ENCODE results near the gene ELMOD3.

ELMOD3 gene

DNA sequence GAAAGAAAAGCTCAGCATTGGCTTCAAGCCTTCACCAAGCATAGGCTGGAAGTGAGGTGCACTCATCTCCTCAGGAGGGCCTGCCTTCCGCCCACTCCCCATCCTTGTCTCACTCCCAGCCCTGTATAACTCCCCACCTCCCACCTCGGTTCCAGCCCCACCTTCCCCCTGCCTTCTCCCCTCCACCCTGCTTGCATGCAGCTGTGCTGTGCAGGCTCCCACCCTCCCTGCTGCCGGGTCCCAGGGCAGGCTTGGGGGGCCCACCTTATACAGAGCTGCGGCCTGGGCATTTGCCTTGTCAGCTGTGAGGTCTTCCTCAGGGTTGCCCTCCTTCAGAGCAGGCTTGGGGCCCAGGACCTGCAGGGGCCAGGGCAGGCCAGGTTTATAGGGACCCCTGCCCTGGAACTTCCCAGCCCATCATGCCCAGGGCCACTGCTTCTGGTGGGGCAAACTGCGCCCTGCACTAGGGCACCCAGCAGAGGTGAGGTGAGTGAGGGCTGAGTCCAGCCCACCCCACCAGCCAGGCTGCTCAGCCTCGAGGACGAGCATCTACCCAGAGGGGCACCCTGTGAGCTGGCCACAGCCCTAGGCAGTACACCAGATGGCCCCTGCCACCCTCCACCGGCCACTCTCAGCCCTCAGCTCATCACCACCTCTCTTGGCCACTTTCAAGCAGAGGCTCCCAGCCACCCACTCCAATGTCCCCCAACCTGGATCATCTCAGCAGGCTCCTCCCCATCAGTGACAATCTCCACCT, 44.0 kb downstream of the ELMOD3 start:
- H3K79me2 ChIP-seq (ENCODE audit: insufficient read depth, low read length) = peaks cover 22% of the 10 kb centered on the region
- TF ChIP-seq, protein P1, sequence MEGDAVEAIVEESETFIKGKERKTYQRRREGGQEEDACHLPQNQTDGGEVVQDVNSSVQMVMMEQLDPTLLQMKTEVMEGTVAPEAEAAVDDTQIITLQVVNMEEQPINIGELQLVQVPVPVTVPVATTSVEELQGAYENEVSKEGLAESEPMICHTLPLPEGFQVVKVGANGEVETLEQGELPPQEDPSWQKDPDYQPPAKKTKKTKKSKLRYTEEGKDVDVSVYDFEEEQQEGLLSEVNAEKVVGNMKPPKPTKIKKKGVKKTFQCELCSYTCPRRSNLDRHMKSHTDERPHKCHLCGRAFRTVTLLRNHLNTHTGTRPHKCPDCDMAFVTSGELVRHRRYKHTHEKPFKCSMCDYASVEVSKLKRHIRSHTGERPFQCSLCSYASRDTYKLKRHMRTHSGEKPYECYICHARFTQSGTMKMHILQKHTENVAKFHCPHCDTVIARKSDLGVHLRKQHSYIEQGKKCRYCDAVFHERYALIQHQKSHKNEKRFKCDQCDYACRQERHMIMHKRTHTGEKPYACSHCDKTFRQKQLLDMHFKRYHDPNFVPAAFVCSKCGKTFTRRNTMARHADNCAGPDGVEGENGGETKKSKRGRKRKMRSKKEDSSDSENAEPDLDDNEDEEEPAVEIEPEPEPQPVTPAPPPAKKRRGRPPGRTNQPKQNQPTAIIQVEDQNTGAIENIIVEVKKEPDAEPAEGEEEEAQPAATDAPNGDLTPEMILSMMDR (conservative IDR thresholded peaks at IDR 0.05; ENCODE audit: low read length) = no peak
- no peak for TF ChIP-seq EZH2phosphoT487 (IDR thresholded peaks at IDR 0.05; ENCODE audit: borderline replicate concordance)
- no peaks in the 10 kb centered on the region for H3K9me2 ChIP-seq (replicated peaks; ENCODE audit: low read depth, low read length)
- no peaks in the 10 kb centered on the region for H3F3A ChIP-seq (ENCODE audit: low read depth)
- peaks cover 66% of the 10 kb centered on the region; the same call in 1 of the 2 replicates for H3K36me3 ChIP-seq (ENCODE audit: insufficient read depth, low read length)
- H4K20me1 ChIP-seq (ENCODE audit: insufficient read depth, low read length, poor library complexity, severe bottlenecking) = no peaks in the 10 kb centered on the region
- no peak overlapping the region for H3K4me2 ChIP-seq (ENCODE audit: low read depth, low read length, poor library complexity, severe bottlenecking)
- H3K4me3 ChIP-seq (ENCODE audit: low read length, poor library complexity, severe bottlenecking) = no peak overlapping the region
- no peak overlapping the region for H2AFZ ChIP-seq (ENCODE audit: low read length)
- H3K9ac ChIP-seq (ENCODE audit: low read depth, low read length, poor library complexity, severe bottlenecking) = no peak overlapping the region
- peaks cover 5% of the 10 kb centered on the region for H3K4me1 ChIP-seq (ENCODE audit: insufficient read depth, low read length, poor library complexity, severe bottlenecking)
- H3K9me3 ChIP-seq (ENCODE audit: insufficient read depth, low read depth, low read length) = no peaks in the 10 kb centered on the region
- H3K27me3 ChIP-seq (ENCODE audit: insufficient read depth, low read length, poor library complexity, severe bottlenecking) = no peaks in the 10 kb centered on the region

DNA sequence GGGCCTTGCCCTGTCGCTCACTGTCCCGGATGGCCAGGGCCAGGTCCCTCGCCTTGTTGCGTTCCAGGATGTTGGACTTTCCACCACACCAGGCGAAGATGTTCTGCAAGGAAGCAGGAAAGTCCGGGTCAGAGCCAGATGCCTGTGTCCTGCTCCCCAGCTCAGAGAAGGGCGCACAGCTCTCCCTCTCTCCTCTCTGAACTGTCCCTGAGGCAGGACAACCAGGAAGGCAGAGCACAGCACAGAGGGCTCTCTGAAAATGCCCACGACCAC, 44.5 kb downstream of the ELMOD3 start:
- H3K9me3 ChIP-seq (ENCODE audit: insufficient read depth, low read depth, low read length) = no peaks in the 10 kb centered on the region
- no peak overlapping the region for H3K4me3 ChIP-seq (ENCODE audit: low read length, poor library complexity, severe bottlenecking)
- H3K4me1 ChIP-seq (ENCODE audit: insufficient read depth, low read length, poor library complexity, severe bottlenecking) = peaks cover 5% of the 10 kb centered on the region
- peaks cover 64% of the 10 kb centered on the region; the same call in 1 of the 2 replicates for H3K36me3 ChIP-seq (ENCODE audit: insufficient read depth, low read length)
- H2AFZ ChIP-seq (ENCODE audit: low read length) = no peak overlapping the region
- H3F3A ChIP-seq (ENCODE audit: low read depth) = no peaks in the 10 kb centered on the region
- no peaks in the 10 kb centered on the region for H3K9me2 ChIP-seq (replicated peaks; ENCODE audit: low read depth, low read length)
- no peaks in the 10 kb centered on the region for H3K27me3 ChIP-seq (ENCODE audit: insufficient read depth, low read length, poor library complexity, severe bottlenecking)
- H3K9ac ChIP-seq (ENCODE audit: low read depth, low read length, poor library complexity, severe bottlenecking) = no peak overlapping the region
- no peak for TF ChIP-seq EZH2phosphoT487 (IDR thresholded peaks at IDR 0.05; ENCODE audit: borderline replicate concordance)
- TF ChIP-seq, protein P1 (conservative IDR thresholded peaks at IDR 0.05; ENCODE audit: low read length) = no peak
- H3K79me2 ChIP-seq (ENCODE audit: insufficient read depth, low read length) = peaks cover 27% of the 10 kb centered on the region
- no peaks in the 10 kb centered on the region for H4K20me1 ChIP-seq (ENCODE audit: insufficient read depth, low read length, poor library complexity, severe bottlenecking)
- no peak overlapping the region for H3K4me2 ChIP-seq (ENCODE audit: low read depth, low read length, poor library complexity, severe bottlenecking)

DNA sequence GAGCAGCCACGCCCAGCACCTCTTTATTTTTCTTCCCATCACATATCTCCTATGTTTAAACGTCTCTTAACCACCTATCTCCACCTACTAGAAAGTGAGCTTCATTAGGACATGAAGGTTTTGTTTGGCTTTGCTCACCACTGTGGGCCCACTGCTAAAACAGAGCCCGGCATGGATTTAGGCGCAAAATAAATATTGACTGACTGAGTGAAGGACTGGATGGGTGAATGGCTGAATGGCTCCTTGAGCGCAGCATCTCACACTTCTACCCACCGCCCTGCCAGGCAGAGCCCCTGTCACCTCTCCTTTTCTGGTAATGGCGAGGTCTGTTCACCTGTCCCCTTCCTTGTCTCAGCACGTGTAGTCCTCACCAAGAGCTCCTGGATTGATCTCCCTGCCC, 45.5 kb downstream of the ELMOD3 start:
- H3K27me3 ChIP-seq (ENCODE audit: insufficient read depth, low read length, poor library complexity, severe bottlenecking) = no peaks in the 10 kb centered on the region
- TF ChIP-seq, protein P1 (conservative IDR thresholded peaks at IDR 0.05; ENCODE audit: low read length) = no peak
- TF ChIP-seq EZH2phosphoT487 (IDR thresholded peaks at IDR 0.05; ENCODE audit: borderline replicate concordance) = no peak
- H2AFZ ChIP-seq (ENCODE audit: low read length) = no peak overlapping the region
- peaks cover 35% of the 10 kb centered on the region for H3K79me2 ChIP-seq (ENCODE audit: insufficient read depth, low read length)
- no peak overlapping the region for H3K4me2 ChIP-seq (ENCODE audit: low read depth, low read length, poor library complexity, severe bottlenecking)
- no peak overlapping the region for H3K9ac ChIP-seq (ENCODE audit: low read depth, low read length, poor library complexity, severe bottlenecking)
- H3K4me1 ChIP-seq (ENCODE audit: insufficient read depth, low read length, poor library complexity, severe bottlenecking) = peaks cover 9% of the 10 kb centered on the region
- no peaks in the 10 kb centered on the region for H3K9me3 ChIP-seq (ENCODE audit: insufficient read depth, low read depth, low read length)
- H3K9me2 ChIP-seq (replicated peaks; ENCODE audit: low read depth, low read length) = no peaks in the 10 kb centered on the region
- H3F3A ChIP-seq (ENCODE audit: low read depth) = peaks cover 5% of the 10 kb centered on the region
- no peaks in the 10 kb centered on the region for H4K20me1 ChIP-seq (ENCODE audit: insufficient read depth, low read length, poor library complexity, severe bottlenecking)
- peaks cover 56% of the 10 kb centered on the region; the same call in 1 of the 2 replicates for H3K36me3 ChIP-seq (ENCODE audit: insufficient read depth, low read length)
- no peak overlapping the region for H3K4me3 ChIP-seq (ENCODE audit: low read length, poor library complexity, severe bottlenecking)
